WERI-Rb-1 (cell line): ENCODE measurements around the gene OXT.
A peak's percentile ranks its signal among the peaks of the same experiment; 100 is the strongest.
"Not testable (repeated sequence)": the region's sequence is repeated elsewhere in the genome, so short reads cannot be mapped to it uniquely, and the experiment has no call there.

Experiments used
- DNase-seq: peaks from one replicate; pipeline ENCODE4 v3.0.0-alpha.2; 2020
- H3K27ac ChIP-seq: fragments of 250-450 bp; sonication (Bioruptor Pico); 2 replicates; pipeline ENCODE4 v1.5.1; 2020; ENCODE audit warnings: mild to moderate bottlenecking, moderate library complexity
- H3K27me3 ChIP-seq: fragments of 250-450 bp; sonication (Bioruptor Pico); 2 replicates; pipeline ENCODE4 v1.5.1; 2021; ENCODE audit warnings: mild to moderate bottlenecking, low read depth, moderate library complexity; ENCODE audit not compliant: insufficient read depth, severe bottlenecking
- H3K36me3 ChIP-seq: fragments of 250-450 bp; sonication (Bioruptor Pico); 2 replicates; pipeline ENCODE4 v1.5.1; 2020; ENCODE audit warnings: mild to moderate bottlenecking, moderate library complexity
- H3K4me3 ChIP-seq: 2 replicates; pipeline ENCODE4 v1.5.1; 2011; ENCODE audit warnings: low read depth, mild to moderate bottlenecking, control low read depth, low read length
- H3K9me3 ChIP-seq: fragments of 250-450 bp; sonication (Bioruptor Pico); 2 replicates; pipeline ENCODE4 v1.5.1; 2021; ENCODE audit warnings: mild to moderate bottlenecking, moderate library complexity; ENCODE audit not compliant: severe bottlenecking
- TF ChIP-seq, protein P1 (sequence below): IDR thresholded peaks from 2 replicates; pipeline ENCODE4 v1.5.1; 2011; ENCODE audit warnings: low read depth, mild to moderate bottlenecking, control low read depth, inconsistent platforms, low read length

OXT gene

DNA sequence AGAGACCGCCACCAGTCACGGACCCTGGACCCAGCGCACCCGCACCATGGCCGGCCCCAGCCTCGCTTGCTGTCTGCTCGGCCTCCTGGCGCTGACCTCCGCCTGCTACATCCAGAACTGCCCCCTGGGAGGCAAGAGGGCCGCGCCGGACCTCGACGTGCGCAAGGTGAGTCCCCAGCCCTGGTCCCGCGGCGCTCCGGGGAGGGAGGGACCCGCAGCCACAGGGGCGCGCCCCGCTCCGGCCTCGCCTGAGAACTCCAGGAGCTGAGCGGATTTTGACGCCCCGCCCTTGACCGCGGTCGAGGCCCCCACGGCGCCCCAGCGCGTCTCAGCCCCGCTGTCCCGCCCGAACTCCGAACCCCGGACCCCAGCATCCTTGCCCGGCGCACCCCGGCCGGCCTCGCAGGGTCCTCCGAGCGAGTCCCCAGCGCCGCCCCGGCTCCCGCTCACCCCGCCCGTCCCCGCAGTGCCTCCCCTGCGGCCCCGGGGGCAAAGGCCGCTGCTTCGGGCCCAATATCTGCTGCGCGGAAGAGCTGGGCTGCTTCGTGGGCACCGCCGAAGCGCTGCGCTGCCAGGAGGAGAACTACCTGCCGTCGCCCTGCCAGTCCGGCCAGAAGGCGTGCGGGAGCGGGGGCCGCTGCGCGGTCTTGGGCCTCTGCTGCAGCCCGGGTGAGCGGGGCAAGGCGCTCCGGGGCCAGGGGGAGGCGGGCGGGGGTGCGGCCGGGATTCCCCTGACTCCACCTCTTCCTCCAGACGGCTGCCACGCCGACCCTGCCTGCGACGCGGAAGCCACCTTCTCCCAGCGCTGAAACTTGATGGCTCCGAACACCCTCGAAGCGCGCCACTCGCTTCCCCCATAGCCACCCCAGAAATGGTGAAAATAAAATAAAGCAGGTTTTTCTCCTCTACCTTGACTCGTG lies at the start of gene OXT:
Gene OXT, plus strand, starts transcription at position 11 of the 920 bp plus-strand sequence. Its CDS starts 36 bp downstream, at position 47.
- no peaks in the 10 kb centered on the region for H3K27me3 ChIP-seq

DNA sequence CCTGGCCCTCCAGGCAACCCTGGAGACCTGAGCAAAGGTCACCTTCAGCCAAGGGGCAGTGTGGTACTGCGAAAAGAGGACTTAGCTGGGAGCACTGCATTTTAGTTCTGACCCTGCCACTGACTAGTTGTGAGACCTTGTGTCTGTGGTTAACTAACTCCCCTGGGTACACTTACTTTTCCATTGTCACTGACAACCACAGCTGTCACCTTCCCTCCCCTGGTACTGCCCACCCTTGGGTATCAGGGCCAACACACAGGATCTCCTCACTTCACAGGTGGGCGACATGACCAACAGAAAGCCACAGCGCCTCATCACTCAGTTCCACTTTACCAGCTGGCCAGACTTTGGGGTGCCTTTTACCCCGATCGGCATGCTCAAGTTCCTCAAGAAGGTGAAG lies 49.6 kb upstream of the OXT start:
- no peaks in the 10 kb centered on the region for H3K27me3 ChIP-seq
- TF ChIP-seq, protein P1, sequence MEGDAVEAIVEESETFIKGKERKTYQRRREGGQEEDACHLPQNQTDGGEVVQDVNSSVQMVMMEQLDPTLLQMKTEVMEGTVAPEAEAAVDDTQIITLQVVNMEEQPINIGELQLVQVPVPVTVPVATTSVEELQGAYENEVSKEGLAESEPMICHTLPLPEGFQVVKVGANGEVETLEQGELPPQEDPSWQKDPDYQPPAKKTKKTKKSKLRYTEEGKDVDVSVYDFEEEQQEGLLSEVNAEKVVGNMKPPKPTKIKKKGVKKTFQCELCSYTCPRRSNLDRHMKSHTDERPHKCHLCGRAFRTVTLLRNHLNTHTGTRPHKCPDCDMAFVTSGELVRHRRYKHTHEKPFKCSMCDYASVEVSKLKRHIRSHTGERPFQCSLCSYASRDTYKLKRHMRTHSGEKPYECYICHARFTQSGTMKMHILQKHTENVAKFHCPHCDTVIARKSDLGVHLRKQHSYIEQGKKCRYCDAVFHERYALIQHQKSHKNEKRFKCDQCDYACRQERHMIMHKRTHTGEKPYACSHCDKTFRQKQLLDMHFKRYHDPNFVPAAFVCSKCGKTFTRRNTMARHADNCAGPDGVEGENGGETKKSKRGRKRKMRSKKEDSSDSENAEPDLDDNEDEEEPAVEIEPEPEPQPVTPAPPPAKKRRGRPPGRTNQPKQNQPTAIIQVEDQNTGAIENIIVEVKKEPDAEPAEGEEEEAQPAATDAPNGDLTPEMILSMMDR = no peak
- H3K4me3 ChIP-seq = no peak overlapping the region
- peaks cover 43% of the 10 kb centered on the region for H3K36me3 ChIP-seq
- peaks cover 3% of the 10 kb centered on the region for H3K9me3 ChIP-seq
- no peak for DNase-seq
- H3K27ac ChIP-seq = peak overlapping the region; percentile 74

More for the DNA sequence above, at the start of gene OXT:
- no peaks in the 10 kb centered on the region for H3K36me3 ChIP-seq
- no peak for DNase-seq
- H3K9me3 ChIP-seq = no peaks in the 10 kb centered on the region
- TF ChIP-seq, protein P1 = no peak
- no peak within 1 kb of the TSS for H3K4me3 ChIP-seq
- no peak within 1 kb of the TSS for H3K27ac ChIP-seq

DNA sequence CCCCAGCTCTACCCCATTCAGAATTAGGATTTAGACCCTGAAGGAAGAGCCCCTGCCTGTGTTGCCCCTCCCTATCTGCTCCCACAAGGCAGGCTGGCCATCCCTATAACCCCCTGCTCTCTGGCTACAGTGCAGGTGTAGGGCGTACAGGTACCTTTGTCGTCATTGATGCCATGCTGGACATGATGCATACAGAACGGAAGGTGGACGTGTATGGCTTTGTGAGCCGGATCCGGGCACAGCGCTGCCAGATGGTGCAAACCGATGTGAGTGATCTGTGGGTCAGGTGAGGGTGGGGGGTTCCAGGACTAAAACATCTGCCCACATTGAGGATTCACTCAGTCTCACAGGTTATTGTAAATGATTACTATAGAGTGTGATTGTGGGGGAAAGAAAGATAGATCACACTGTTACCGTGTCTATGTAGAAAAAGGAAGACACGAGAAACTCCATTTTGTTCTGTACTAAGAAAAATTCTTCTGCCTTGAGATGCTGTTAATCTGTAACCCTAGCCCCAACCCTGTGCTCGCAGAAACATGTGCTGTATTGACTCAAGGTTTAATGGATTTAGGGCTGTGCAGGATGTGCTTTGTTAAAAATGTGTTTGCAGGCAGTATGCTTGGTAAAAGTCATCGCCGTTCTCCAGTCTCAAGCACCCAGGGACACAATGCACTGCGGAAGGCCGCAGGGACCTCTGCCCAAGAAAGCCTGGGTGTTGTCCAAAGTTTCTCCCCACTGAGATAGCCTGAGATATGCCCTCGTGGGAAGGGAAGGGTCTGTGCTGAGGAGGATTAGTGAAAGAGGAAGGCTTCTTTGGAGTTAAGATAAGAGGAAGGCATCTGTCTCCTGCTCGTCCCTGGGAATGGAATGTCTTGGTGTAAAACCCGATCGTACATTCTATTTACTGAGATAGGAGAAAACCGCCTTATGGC lies 48.6 kb upstream of the OXT start:
- H3K36me3 ChIP-seq = peaks cover 53% of the 10 kb centered on the region
- DNase-seq = peak; percentile 55
- H3K9me3 ChIP-seq, H3K27me3 ChIP-seq, H3K4me3 ChIP-seq: not testable (repeated sequence)
- H3K27ac ChIP-seq = peak overlapping the region; percentile 74

DNA sequence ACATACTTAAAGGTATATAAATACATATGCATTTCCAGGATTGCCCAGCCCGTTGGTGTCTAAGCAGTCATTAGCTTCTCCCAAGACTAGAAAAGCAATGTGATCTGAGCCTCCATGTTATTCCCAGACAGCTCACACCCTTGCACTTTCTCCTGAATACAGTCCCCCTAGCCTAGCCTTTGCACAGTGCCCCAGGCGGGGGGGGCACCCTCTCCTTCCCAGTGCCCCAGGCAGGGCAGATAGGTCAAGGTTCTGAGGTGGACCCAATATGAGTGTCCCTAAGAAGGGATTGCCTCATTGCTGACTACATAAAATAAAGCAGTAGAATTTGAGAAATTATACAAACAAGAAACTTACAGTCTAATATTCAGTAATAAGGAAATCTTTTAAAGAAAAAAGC lies 43.4 kb upstream of the OXT start:
- Histone ChIP-seq H3K4me3 (no peak overlapping the region), H3K9me3 (no peaks in the 10 kb centered on the region), H3K27ac (no peak overlapping the region), H3K36me3 (peaks cover 59% of the 10 kb centered on the region), H3K27me3 (no peaks in the 10 kb centered on the region)
- DNase-seq = no peak
- TF ChIP-seq, protein P1 = no peak

DNA sequence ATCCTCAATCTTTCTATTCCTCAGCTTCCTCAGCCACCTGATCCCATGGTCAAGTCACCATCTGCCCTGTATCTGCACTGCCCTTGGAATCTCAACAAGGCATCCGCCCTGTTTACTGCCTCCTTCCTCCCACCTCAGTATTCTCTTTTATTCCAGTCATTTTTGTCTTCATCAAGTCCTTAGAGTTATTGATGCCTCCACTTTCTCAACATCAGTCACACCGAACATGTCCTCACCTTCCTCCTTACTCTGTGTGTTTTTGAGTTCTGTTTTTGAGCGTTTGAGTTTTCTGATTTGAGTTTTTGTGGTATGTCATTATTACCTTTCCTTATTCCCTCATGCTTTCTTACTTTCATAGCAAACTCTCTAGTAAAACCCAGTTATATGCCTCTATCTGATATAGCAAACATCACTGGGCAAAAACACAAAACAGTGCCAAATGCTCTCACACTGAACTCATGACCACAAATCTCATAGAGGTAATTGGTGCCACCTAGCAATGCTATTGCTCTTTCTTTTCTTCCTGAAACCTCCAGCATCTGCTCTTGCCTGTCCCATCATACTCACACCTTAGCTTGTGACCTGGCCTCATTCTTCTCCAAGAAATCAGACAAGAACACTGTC lies 39.8 kb upstream of the OXT start:
- no peaks in the 10 kb centered on the region for H3K9me3 ChIP-seq
- no peak overlapping the region for H3K4me3 ChIP-seq
- TF ChIP-seq, protein P1 = no peak
- no peaks in the 10 kb centered on the region for H3K27me3 ChIP-seq
- H3K27ac ChIP-seq = no peak overlapping the region
- no peak for DNase-seq
- H3K36me3 ChIP-seq = peaks cover 50% of the 10 kb centered on the region
